ENCODE results near the gene IFNGR1. TPM values are rescaled to one million over a fixed set of nuclear protein-coding genes. Genes with fewer than 3 reads are reported as not detected.
"Not testable (repeated sequence)": the region's sequence is repeated elsewhere in the genome, so short reads cannot be mapped to it uniquely, and the experiment has no call there.

The IFNGR1 gene
- total RNA-seq, 1 donor from 2014 or later, result 58.3 TPM

- no peak overlapping the region for H3K27ac Mint-ChIP-seq (ENCODE audit: unreplicated experiment)
- peaks cover 3% of the 10 kb centered on the region for H3K4me1 Mint-ChIP-seq (ENCODE audit: unreplicated experiment)
- DNase-seq (ENCODE audit: low spot score), result no peak
- H3K9me3 Mint-ChIP-seq (ENCODE audit: unreplicated experiment), result peaks cover 7% of the 10 kb centered on the region
- peaks cover 8% of the 10 kb centered on the region for H3K36me3 Mint-ChIP-seq (ENCODE audit: low read depth, unreplicated experiment)
- TF ChIP-seq, protein P1, sequence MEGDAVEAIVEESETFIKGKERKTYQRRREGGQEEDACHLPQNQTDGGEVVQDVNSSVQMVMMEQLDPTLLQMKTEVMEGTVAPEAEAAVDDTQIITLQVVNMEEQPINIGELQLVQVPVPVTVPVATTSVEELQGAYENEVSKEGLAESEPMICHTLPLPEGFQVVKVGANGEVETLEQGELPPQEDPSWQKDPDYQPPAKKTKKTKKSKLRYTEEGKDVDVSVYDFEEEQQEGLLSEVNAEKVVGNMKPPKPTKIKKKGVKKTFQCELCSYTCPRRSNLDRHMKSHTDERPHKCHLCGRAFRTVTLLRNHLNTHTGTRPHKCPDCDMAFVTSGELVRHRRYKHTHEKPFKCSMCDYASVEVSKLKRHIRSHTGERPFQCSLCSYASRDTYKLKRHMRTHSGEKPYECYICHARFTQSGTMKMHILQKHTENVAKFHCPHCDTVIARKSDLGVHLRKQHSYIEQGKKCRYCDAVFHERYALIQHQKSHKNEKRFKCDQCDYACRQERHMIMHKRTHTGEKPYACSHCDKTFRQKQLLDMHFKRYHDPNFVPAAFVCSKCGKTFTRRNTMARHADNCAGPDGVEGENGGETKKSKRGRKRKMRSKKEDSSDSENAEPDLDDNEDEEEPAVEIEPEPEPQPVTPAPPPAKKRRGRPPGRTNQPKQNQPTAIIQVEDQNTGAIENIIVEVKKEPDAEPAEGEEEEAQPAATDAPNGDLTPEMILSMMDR (IDR thresholded peaks at IDR 0.05; ENCODE audit: unreplicated experiment), result no peak
- peaks cover 2% of the 10 kb centered on the region for H3K27me3 Mint-ChIP-seq (ENCODE audit: unreplicated experiment)
- H3K4me3 Mint-ChIP-seq (ENCODE audit: unreplicated experiment), result no peak overlapping the region
Observed at GRCh38 chr6:137258170-137258569, 39.0 kb upstream of the IFNGR1 start.

- DNase-seq (ENCODE audit: low spot score), result no peak
- TF ChIP-seq, protein P1 (IDR thresholded peaks at IDR 0.05; ENCODE audit: unreplicated experiment), result no peak
- Mint-ChIP-seq H3K9me3 (ENCODE audit: unreplicated experiment) (peaks cover 9% of the 10 kb centered on the region), H3K4me3 (ENCODE audit: unreplicated experiment) (no peak overlapping the region), H3K36me3 (ENCODE audit: low read depth, unreplicated experiment) (peaks cover 10% of the 10 kb centered on the region), H3K27ac (ENCODE audit: unreplicated experiment) (no peak overlapping the region), H3K4me1 (ENCODE audit: unreplicated experiment) (peaks cover 3% of the 10 kb centered on the region), H3K27me3 (ENCODE audit: unreplicated experiment) (peaks cover 2% of the 10 kb centered on the region)
Observed at GRCh38 chr6:137256350-137257103, 37.3 kb upstream of the IFNGR1 start.

GRCh38 chr6:137254966-137255365 lies 35.8 kb upstream of the IFNGR1 start:
- TF ChIP-seq, protein P1 (IDR thresholded peaks at IDR 0.05; ENCODE audit: unreplicated experiment), result no peak
- H3K4me3 Mint-ChIP-seq (ENCODE audit: unreplicated experiment), result no peak overlapping the region
- H3K9me3 Mint-ChIP-seq (ENCODE audit: unreplicated experiment), result peaks cover 9% of the 10 kb centered on the region
- peaks cover 10% of the 10 kb centered on the region for H3K36me3 Mint-ChIP-seq (ENCODE audit: low read depth, unreplicated experiment)
- no peak overlapping the region for H3K27ac Mint-ChIP-seq (ENCODE audit: unreplicated experiment)
- no peak for DNase-seq (ENCODE audit: low spot score)
- H3K27me3 Mint-ChIP-seq (ENCODE audit: unreplicated experiment), result peaks cover 2% of the 10 kb centered on the region
- H3K4me1 Mint-ChIP-seq (ENCODE audit: unreplicated experiment), result no peaks in the 10 kb centered on the region

DNA sequence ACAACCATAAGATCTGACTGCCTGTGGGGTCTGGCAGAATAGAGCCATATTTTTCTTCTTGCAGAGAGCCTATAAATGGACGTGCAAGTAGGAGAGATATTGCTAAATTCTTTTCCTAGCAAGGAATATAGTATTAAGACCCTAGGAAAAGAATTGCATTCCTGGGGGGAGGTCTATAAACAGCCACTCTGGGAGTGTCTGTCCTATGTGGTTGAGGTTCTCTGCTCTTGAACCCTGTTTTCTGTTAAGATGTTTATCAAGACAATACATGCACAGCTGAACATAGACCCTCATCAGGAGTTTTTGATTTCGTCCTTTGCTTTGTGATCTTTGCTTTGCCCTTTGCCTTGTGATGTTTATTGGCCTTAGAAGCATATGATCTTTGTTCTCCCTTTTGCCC lies 35.2 kb upstream of the IFNGR1 start:
- not testable (repeated sequence) for DNase-seq (ENCODE audit: low spot score); H3K27ac Mint-ChIP-seq (ENCODE audit: unreplicated experiment); H3K4me3 Mint-ChIP-seq (ENCODE audit: unreplicated experiment); H3K4me1 Mint-ChIP-seq (ENCODE audit: unreplicated experiment); H3K9me3 Mint-ChIP-seq (ENCODE audit: unreplicated experiment); H3K27me3 Mint-ChIP-seq (ENCODE audit: unreplicated experiment); H3K36me3 Mint-ChIP-seq (ENCODE audit: low read depth, unreplicated experiment)

GRCh38 chr6:137248702-137249101 lies 29.5 kb upstream of the IFNGR1 start:
- Mint-ChIP-seq H3K9me3 (ENCODE audit: unreplicated experiment) (peaks cover 4% of the 10 kb centered on the region), H3K4me1 (ENCODE audit: unreplicated experiment) (no peaks in the 10 kb centered on the region), H3K4me3 (ENCODE audit: unreplicated experiment) (no peak overlapping the region), H3K27me3 (ENCODE audit: unreplicated experiment) (no peaks in the 10 kb centered on the region), H3K27ac (ENCODE audit: unreplicated experiment) (no peak overlapping the region), H3K36me3 (ENCODE audit: low read depth, unreplicated experiment) (peaks cover 4% of the 10 kb centered on the region)
- no peak for DNase-seq (ENCODE audit: low spot score)
- TF ChIP-seq, protein P1 (IDR thresholded peaks at IDR 0.05; ENCODE audit: unreplicated experiment), result no peak
